Measurements from ENCODE around the gene TBC1D1.

The TBC1D1 gene

DNA sequence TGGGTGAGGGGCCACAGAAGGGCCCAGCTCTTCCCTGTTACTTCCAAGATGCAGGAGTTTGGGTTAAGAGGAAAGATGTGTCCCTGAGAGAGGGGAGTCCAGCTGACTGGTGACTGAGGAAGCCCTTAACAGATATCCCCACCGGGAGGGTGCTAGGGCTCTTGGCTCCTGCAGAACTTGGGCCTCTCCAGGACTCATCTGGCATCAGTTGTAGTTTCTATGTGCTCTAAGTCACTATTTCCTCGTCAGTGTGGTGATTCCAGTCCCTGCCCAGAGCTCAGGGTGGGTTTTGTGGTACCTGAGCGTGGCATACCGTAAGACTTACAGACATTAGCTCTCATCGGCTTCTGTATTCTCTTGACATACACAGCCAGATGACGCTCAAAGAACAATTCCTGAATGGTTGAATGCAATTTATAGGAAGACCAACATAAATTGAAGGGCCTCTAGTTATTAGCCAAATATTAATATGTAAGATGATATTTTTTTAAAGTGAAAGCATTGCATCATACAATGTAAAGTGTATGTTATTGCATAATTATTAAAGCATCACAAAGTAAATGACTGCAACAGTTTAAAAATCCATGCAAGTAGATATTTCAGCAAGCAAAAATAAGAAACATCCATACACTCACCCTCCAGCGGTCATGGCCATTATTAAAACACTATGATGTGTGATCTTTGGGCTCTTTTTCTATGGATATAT is 264.9 kb downstream of the TBC1D1 start:
- no peak for DNase-seq

DNA sequence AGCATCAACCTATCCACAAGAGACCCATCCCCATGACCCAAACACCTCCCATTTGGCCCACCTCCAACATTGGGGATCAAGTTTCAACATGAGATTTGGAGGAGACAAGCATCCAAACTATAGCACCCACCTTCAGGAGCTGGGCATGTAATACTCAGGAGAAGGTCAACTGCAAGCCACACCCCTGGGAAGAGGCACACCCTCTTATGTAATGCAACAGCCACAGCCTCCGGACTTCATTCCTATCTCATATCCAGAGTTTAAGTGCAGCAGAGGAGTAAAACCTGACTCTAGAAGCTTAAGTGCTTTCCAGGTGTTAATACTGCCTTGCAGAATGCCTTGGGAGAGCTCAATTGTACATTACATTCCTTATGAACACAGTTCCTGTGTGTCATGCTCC is 266.7 kb downstream of the TBC1D1 start:
- DNase-seq, result no peak

DNA sequence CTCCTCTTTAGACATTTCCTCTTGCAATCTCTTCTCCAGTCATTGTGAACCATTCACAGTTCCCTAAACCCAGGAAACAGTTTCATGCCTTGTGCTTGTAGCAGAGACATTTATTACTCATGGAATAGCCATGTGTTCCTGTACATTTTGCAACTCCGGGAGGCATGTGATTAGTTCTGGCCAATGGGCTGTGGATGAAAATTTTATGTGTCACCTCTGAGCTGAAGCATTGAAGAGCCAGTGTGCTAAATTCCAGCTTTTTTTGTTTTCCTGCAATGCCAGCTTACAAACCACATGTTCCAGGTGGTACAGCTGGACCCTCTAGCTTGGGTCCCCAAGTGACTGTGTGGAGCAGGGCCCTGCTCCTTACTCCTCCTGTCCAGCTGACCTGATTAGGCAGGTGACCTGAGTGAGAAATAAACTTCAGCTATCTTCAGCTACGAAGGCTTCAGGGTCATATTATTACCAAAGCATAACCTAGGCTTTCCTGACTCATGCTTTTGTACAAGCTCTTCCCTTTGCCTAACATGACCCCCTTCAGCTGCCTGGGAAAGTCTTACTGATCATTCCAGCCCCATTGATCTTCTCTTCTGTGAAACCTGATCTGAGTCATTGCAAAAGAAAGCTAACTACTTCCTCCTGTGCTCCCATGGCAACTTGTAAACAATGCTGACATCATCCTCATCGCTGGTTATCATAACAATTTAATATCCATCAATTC is 269.8 kb downstream of the TBC1D1 start:
- DNase-seq, result peak; percentile 44

DNA sequence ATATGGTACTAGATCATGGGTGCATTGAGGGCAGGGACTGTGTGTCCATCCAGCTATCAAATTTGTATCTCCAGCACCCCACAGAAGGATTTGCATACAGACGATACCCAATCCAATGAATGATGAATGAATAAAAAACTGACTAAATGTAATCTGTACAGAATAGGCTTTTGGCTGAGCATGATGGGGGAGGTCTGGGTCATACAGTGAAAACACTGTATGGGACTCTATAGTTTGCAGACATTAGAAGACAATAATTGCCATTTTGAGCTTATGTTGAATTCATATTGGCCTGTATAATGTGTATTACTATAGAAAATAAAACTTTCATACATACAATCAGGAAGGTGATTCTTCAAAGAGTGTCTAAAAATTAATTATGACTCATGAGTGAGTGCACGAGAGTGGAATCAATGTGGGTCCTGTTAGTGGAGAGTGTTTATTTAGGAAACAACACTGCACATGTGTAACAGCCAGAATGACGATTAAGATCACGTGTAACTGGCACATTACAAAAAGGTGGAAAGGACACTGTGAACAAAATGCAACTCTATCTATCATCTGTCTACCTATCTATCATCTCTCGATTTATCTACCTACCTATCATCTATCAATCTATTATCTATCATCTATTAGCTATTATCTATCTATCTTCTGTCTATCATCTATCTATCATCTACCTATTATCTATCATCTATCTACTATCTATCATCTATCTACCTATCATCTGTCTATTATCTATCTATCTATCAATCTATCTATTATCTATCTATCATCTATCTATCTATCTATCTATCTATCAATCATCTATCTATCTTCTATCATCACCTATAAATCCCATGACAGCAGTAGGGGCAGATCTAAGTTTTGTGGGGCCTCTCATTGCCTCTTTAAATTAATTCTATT is 270.6 kb downstream of the TBC1D1 start:
- DNase-seq, result no peak

DNA sequence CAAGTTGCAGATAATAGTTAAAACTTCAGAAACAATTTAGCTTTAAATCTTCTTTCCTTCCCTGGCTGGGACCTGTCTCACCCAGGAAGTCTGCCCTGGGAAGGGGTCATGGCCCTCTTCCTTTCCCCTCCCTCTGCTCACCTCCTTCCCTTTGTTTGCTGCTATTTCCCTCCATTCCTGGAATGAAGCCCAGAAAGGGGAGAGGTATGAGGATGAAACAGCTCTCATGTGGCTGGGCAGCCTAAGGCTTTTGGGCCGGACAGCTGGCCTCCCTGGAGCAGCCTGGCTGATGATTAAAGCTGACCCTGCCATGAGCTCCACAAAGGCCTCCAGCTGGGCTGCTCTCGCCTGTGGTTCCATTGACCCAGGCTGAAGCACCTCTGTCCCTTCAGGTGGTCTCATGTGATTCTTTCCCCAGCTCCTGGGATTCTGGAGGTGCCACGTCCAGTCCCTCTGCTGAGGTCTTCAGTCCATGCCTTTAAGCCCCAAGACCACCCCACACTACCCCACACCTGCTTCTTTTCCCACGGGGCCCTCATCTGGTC is 271.4 kb downstream of the TBC1D1 start:
- no peak for DNase-seq

DNA sequence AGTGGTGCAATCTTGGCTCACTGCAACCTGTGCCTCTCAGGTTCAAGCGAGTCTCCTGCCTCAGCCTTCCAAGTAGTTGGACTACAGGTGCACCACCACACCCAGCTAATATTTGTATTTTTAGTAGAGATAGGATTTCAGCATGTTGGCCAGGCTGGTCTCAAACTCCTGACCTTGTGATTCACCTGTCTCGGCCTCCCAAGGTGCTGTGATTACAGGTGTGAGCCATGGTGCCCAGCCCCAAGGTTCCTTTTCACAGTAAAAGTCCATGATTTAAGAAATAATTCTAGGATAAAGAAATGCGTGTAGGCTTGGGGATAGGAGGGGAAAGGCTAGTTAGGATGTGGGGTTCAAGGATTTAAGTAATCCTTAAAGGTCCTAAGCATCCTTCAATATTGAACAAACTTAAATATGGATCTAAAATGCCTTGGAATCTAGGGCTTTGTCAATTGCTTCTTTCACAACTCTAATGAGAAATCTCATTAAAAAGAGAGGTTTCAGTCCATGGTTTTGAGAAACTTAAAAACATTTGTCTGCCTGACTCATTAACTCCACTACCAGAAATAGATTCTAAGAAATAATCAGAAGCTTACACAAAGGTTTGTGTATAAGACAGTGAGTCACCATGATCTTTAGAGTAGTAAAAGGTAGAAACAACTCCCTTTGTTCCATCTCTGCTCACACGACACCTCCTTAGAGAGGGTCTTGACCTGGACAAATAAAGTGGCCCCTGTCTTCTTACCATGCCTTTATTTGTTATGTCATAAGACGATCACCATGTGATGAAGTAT is 272.5 kb downstream of the TBC1D1 start:
- DNase-seq, result no peak

DNA sequence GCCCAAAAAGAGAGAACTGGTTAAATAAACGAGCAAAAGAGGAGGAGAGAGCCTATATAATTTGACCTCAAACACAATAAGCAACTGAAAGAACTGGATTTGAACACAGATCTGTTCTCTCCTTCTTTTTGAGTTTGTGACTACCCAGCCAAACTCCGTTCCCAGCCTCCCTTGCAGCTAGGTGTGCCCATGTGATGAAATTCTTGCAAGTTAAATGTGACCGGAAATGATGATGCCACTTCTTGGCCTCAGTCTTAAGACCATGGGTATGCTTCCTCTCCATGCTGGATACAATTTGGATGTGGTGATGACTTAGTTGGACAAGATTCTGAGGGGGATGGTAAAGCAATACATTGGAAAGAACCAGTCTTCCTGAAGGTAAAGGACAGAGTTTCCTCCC is 273.5 kb downstream of the TBC1D1 start:
- no peak for DNase-seq

DNA sequence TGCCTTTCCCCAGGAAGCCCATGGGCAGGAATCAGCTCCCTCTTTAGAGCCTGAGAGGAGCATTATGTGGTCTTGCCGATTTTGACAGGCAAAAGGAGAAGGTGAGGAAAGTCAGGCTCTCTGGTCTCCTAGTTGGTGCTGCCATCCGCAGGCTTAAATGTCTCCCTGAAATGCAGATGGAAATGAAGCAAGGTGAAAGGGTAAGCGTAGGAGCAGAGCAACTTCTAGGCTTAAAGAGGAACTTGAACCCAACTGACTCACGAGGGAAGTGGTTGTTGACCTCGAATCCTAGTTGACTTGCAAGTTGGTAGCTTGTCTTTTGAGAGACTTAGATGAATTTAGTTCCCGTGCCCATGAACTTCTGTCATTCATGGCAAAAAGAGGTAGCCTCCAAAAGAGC is 275.2 kb downstream of the TBC1D1 start:
- DNase-seq, result no peak

DNA sequence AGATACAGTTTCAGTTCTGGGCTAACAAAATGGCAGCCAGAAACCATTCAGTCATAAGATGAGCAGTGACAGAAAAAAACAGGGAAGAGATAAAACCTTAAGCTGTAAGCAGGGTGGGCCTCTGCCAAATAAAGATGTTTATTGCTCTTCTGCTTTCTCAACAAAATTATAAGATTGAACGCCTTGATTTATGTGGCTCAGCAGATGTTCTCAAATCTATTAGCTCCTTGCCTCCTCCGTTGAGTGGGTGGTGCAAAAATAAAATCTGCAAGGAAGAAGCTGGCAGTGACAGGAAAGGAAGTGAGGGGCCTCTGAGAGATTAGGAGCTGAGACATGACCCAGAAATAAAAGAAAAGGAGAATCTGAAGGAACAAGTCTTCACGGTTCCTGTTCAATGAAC is 275.9 kb downstream of the TBC1D1 start:
- DNase-seq, result no peak

DNA sequence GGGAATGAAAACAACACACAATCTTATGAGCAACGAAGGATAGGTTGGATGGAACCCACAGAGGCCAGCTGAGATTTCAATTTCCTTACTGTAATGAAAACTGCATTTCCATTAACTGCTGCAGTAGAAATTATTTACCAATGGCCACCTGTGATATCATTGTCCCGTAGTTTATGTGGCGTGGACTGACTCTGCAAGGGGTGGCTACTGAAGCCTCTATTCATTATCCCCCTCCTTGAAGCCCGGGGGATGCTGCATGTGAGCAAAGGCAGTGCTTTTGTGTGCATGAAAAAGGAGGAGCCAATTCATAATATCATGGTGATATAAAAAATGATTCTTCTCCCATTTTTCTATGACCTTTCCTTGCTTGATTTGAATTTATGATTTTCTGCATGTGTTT is 277.1 kb downstream of the TBC1D1 start:
- DNase-seq, result no peak

DNA sequence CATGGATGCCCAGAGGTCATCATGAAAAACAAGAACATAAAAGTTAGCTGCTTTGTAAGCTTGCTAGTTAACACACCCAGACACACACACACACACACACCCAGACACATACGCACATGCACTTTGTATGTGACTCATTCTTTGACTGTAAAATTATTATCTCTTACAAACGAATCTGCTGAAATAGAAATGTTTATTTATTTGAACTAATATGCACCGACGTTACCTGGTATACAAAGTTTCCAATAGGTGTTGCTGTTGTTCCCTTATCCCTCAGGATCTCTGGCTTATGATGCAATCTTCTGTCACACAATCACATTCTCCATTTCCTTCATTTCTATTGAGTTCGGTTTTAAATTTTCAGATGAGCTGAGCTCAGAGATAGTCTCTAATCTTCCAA is 278.6 kb downstream of the TBC1D1 start:
- DNase-seq, result no peak

DNA sequence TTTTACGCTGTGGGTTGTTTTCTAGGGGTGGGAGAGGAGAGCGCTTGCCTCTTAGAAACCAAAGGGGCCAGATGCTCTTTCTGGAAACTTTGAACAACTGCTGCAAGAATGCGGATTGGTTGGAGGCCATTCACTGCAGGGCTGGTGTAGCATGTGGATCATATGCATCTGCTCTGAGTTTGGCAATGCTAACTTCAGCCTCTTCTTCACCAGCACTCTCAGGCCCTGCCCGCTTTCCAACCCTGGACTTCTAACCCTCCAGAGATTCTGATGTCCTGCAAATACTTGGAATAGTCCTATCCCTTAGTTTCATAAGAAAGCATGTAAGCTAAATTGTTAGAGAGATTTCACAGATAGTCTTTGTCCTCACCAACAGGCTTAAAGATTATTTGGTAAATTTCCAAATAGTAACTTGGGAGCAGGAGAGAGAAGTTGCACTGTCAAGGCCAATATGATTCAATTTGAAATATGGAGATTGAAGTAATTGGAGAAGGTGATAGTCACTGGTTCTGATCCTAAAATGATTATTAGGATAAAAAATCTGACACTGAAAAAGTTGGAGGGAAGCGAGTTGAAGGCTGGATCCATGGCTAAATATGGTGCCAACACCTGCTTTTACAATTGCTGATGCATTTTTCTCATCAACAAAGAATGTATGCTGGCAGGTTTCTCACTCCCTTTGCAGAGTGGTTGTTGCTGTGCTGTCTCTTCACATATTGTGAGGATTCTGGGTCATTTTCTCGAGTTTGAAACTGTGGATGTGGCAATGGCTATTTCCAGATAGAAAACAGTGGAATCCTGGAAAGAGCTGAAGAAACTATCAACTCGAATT is 279.7 kb downstream of the TBC1D1 start:
- DNase-seq, result no peak

DNA sequence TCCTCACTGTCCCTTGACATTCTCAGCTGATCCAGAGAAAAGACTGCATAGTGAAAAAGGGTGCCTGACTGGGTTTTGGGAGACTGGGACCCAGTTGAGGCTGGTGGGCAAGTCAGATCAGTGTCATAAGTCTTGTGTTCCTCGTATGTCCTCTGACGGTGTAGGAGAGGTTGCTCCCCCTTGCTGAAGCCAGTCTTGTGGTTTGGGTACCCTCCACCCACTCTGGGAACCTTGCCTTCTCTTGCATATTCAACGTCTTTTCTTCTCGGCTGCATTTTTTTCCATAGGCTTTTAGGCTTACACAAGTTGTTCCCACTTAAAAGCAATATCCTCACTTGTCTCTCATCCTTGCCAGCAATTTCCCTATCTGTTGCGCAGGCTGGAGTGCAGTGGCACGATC is 281.2 kb downstream of the TBC1D1 start:
- DNase-seq, result no peak

DNA sequence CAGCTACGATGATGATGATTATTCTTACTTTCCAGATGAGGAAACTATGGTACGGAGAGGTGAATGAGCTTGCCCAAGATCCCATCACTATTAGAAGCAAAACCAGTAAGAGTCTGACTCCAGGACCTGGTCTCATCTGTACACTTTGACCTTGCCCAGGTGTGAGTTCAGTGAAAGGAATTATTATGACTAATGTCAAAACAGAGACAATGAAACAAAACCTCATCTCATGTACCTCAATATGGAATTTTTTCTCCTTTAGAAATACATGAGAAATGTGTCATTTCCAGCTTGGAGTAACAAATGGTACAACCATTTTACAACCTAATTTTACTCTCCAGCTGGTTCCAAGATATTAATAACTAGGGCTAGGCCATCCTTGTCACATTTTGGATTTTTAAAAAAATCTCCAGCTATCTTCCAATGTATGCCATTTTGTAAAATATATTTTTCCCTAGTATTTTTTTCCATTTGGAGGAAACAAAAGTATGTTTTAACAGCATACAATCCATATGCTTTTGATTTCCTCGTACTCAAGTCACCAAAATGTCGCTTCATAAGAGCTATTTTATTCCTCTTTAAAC is 283.1 kb downstream of the TBC1D1 start:
- no peak for DNase-seq

DNA sequence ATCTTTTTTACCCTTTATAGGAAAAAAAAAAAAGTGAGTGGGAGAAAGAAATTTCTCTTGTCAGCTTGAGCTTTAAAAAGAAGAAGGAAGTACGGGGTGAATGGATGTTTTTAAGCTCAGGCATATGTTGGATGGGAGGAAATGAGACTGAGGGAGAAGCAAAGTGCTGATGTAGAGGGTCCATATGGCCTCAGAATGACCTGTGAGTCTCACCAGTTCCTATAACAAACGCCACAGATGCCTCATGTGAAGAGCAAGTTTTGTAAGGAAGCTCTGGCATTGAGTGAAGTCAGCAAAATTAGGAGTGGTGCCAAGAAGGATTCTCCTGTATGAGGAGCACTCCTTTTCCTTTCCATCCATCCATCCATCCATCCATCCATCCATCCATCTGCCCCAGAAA is 283.9 kb downstream of the TBC1D1 start:
- no peak for DNase-seq

DNA sequence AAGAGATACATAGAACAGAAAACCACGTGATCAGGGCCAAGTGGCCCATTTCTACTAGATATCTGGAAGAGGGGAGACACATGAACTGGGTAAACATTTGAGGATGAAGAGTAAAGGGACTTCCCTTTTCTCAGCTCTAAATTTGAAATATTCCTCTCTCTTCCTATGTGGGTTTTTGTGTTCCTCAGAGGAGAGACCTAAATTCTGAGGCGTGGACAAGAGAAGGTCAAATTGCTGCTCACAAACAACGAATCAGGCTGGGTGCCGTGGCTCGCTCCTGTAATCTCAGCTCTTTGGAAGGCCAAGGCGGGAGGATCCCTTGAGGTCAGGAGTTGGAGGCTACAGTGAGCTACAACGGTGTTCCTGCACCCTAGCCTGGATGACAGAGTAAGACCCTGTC is 285.3 kb downstream of the TBC1D1 start:
- no peak for DNase-seq

DNA sequence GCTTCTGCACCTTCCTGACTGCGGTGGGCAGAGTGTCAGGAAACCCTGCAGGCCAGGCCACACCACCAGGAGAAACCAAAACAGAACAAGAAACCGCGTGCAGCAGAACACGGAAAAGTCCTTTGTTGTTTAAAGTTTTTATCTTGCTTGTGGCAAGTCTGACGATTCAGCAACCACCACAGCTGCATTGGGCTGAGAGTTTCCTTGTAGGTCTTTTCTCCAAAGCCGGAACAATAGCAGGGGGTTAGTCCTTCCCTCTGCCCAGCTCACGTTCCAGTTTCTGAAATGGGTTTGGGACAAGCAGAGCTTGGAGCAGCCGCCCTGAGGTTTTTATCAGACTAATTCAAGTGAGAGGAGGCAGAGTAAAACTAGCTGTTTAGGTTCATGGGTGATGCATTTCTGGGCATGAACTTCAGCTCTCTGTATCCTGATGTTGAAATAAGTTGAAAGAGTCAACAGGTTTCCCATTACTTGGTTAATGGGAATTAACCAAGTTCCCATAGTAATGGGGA is 286.2 kb downstream of the TBC1D1 start:
- peak; percentile 53 for DNase-seq

DNA sequence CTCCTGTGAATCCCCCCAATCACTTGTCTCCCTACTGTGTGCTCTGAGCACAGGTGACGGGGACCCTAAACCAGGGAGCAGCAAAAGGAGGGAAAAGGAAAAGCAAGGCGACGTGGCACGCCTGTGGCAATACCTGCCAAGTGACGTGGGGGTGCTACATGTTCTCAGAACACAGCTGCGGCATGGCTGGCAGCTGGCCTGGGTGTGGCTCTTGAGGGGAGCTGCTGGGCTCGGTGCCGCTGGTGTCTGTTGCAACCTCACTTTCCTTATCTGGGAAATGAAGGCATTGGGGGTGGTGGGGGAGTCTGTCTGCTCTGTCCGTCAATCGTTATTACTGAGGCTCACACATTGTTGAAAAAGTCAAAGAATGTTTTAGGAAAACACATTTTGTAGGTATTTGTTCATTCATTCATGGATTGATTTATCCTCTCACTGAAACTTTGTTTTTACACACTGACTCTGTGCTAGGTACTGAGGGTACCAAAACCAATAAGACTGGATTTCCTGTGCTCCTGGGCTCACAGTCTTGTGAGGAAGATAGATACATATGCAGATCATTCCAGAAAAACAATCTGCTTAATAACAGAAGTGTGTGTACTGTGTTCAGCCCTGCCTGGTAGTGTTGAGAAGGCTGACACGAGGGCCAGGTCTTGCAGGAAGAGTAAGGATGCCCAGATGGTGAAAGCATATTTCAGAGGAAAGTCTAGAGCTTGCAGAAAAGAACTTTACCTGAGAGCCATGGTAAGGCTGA is 286.9 kb downstream of the TBC1D1 start:
- peak; percentile 42 for DNase-seq

DNA sequence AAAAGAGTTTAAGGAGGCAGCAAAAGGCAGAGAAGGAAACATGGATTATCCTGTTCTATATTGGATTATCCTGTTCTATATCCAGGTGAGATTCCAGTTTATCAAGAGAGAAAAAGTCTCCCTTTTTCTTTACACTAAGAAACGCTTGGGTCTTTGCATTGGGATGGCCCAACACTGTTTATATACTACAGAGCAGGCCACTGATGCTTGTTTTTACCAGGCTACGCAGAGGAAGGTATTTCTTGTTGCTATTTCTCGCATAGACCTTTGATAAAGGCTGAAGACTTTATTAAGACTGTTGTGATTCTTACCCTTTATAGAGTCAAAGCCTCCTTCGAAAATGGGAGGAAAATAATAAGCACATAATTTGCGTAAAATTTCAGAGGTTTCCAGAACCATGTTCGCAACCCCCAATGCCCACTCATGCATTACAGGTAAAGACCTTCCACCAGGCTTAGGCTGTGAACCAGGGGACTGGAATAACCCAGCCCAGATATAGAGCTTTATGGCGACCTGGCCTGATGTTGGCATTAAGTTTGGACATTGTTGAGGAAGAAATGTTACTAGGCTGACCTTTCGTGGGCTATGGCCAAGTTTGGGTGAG is 287.6 kb downstream of the TBC1D1 start:
- no peak for DNase-seq

Measured in stimulated activated naive CD4-positive, alpha-beta T cell treated with Interleukin-2 at 50 U/mL for 16 hours (primary cell).